Ishikawa (cell line): ENCODE data around the gene WDR72.

Experiments
- RAD21 ChIP-seq: IDR thresholded peaks from 2 replicates; pipeline ENCODE4 v1.6.1; 2012; ENCODE audit warnings: low read depth
- REST ChIP-seq: IDR thresholded peaks from 2 replicates; pipeline ENCODE4 v1.6.1; 2012; ENCODE audit warnings: low read depth, mild to moderate bottlenecking
- TAF1 ChIP-seq: IDR thresholded peaks from 2 replicates; pipeline ENCODE4 v1.6.1; 2012; ENCODE audit warnings: low read depth, mild to moderate bottlenecking

DNA sequence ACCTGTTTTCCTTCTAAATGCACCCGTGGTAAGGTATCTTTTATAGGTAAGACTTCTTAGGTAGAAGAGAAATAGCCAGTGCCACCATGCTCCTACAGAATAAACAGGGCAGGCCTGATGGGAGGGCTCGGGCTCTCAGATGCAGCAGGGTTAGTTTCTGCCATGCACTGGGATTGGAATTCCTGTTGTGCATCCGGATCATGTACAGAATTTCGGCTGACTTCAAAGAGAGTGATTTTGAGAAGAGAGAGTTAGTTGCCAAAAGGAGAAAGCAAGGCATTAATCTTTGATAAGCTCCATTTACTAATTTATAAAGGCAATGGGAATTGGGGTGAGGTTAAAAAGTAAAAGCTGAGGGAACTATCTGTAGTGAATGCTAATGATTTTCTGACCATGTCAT is 211.2 kb downstream of the WDR72 start:
- TF ChIP-seq REST (no peak), TAF1 (no peak), RAD21 (no peak)
